KMS-11 (cell line): ENCODE results near the gene TPD52L2.

Source experiments
- H2AFZ ChIP-seq: fragments of 200-600 bp; sonication (generic); 2 replicates; pipeline ENCODE4 v1.6.1; 2016; ENCODE audit warnings: antibody characterized with exemption, mixed run types, low read depth
- H3K27ac ChIP-seq: fragments of 200-600 bp; sonication (generic); 2 replicates; pipeline ENCODE4 v1.6.1; 2016; ENCODE audit warnings: mild to moderate bottlenecking, mixed run types
- H3K27me3 ChIP-seq: fragments of 200-600 bp; sonication (generic); 2 replicates; pipeline ENCODE4 v1.6.1; 2017; ENCODE audit warnings: mild to moderate bottlenecking, low read depth, mixed run types, moderate library complexity; ENCODE audit not compliant: insufficient read depth
- H3K36me3 ChIP-seq: fragments of 200-600 bp; sonication (generic); 2 replicates; pipeline ENCODE4 v1.6.1; 2017; ENCODE audit warnings: mild to moderate bottlenecking, mixed run types; ENCODE audit not compliant: insufficient read depth
- H3K4me1 ChIP-seq: fragments of 200-600 bp; sonication (generic); 2 replicates; pipeline ENCODE4 v1.6.1; 2016; ENCODE audit warnings: mild to moderate bottlenecking, low read depth, mixed run types; ENCODE audit not compliant: poor library complexity, severe bottlenecking
- H3K4me2 ChIP-seq: fragments of 200-600 bp; sonication (generic); 2 replicates; pipeline ENCODE4 v1.7.0; 2016; ENCODE audit warnings: mild to moderate bottlenecking, mixed run types
- H3K4me3 ChIP-seq: fragments of 200-600 bp; sonication (generic); IDR thresholded peaks from 2 replicates; pipeline ENCODE4 v1.6.1; 2017; ENCODE audit warnings: low read depth, low read length, mixed read lengths; ENCODE audit not compliant: insufficient read depth
- H3K79me2 ChIP-seq: fragments of 200-600 bp; sonication (generic); 2 replicates; pipeline ENCODE4 v1.6.1; 2016; ENCODE audit warnings: low read depth, mixed run types; ENCODE audit not compliant: insufficient read depth
- H3K9ac ChIP-seq: fragments of 200-600 bp; sonication (generic); 2 replicates; pipeline ENCODE4 v1.6.1; 2016; ENCODE audit warnings: mild to moderate bottlenecking, mixed run types
- H4K20me1 ChIP-seq: fragments of 200-600 bp; sonication (generic); 2 replicates; pipeline ENCODE4 v1.6.1; 2016; ENCODE audit warnings: mild to moderate bottlenecking, mixed run types; ENCODE audit not compliant: insufficient read depth
- CTCF ChIP-seq: fragments of 200-600 bp; sonication (generic); conservative IDR thresholded peaks from 2 replicates; pipeline ENCODE4 v1.6.1; 2017; ENCODE audit warnings: low read depth, mild to moderate bottlenecking, antibody characterized with exemption, low read length, moderate library complexity, mixed read lengths

The TPD52L2 gene

GRCh38 chr20:63934271-63935068, 69.4 kb downstream of the TPD52L2 start:
- H3K9ac ChIP-seq, result no peak overlapping the region
- H3K4me1 ChIP-seq, result no peaks in the 10 kb centered on the region
- no peak overlapping the region for H2AFZ ChIP-seq
- no peak overlapping the region for H3K4me2 ChIP-seq
- no peaks in the 10 kb centered on the region for H4K20me1 ChIP-seq
- H3K27me3 ChIP-seq, result no peaks in the 10 kb centered on the region
- H3K4me3 ChIP-seq, result no peak overlapping the region
- no peaks in the 10 kb centered on the region; the same call in 1 of the 2 replicates for H3K36me3 ChIP-seq
- 0 out of 2 replicates have a peak, but pooled peaks have one; percentile 19 for TF ChIP-seq CTCF
- no peak overlapping the region for H3K27ac ChIP-seq
- no peaks in the 10 kb centered on the region for H3K79me2 ChIP-seq

DNA sequence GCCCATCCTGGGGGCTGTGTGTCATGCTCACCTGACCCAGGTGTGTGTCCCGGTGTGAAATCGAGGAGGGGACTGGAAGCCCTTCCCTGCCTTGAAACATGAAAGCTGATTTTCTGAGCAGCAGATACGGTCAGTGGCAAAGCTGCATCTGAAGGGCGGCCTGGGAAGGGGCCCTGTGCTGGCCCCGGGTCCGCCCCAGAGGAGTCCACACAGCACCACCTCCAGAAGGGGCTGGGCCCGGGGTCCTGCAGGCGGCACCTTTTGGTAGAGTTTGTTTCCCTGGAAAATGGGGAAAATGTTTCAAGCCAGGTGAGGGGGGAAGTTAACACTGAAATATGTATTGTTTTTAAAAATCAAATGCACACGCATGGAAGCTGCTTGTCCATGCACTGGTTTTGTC, 70.4 kb downstream of the TPD52L2 start:
- Histone ChIP-seq H3K4me1 (no peaks in the 10 kb centered on the region), H4K20me1 (no peaks in the 10 kb centered on the region)

GRCh38 chr20:63937596-63937995, 72.5 kb downstream of the TPD52L2 start:
- no peaks in the 10 kb centered on the region for H4K20me1 ChIP-seq
- TF ChIP-seq CTCF, result no peak
- no peaks in the 10 kb centered on the region for H3K27me3 ChIP-seq
- no peaks in the 10 kb centered on the region for H3K4me1 ChIP-seq
- H2AFZ ChIP-seq, result no peak overlapping the region
- H3K27ac ChIP-seq, result no peak overlapping the region
- H3K36me3 ChIP-seq, result no peaks in the 10 kb centered on the region; the same call in 1 of the 2 replicates
- no peak overlapping the region for H3K9ac ChIP-seq
- no peaks in the 10 kb centered on the region for H3K79me2 ChIP-seq
- H3K4me3 ChIP-seq, result no peak overlapping the region
- H3K4me2 ChIP-seq, result no peak overlapping the region

More for the DNA sequence above, 70.4 kb downstream of the TPD52L2 start:
- H3K4me2 ChIP-seq, result no peak overlapping the region
- no peak overlapping the region for H3K9ac ChIP-seq
- no peaks in the 10 kb centered on the region; the same call in 1 of the 2 replicates for H3K36me3 ChIP-seq
- H3K79me2 ChIP-seq, result no peaks in the 10 kb centered on the region
- no peak for TF ChIP-seq CTCF
- H3K27ac ChIP-seq, result no peak overlapping the region
- H2AFZ ChIP-seq, result no peak overlapping the region
- H3K27me3 ChIP-seq, result no peaks in the 10 kb centered on the region
- no peak overlapping the region for H3K4me3 ChIP-seq

DNA sequence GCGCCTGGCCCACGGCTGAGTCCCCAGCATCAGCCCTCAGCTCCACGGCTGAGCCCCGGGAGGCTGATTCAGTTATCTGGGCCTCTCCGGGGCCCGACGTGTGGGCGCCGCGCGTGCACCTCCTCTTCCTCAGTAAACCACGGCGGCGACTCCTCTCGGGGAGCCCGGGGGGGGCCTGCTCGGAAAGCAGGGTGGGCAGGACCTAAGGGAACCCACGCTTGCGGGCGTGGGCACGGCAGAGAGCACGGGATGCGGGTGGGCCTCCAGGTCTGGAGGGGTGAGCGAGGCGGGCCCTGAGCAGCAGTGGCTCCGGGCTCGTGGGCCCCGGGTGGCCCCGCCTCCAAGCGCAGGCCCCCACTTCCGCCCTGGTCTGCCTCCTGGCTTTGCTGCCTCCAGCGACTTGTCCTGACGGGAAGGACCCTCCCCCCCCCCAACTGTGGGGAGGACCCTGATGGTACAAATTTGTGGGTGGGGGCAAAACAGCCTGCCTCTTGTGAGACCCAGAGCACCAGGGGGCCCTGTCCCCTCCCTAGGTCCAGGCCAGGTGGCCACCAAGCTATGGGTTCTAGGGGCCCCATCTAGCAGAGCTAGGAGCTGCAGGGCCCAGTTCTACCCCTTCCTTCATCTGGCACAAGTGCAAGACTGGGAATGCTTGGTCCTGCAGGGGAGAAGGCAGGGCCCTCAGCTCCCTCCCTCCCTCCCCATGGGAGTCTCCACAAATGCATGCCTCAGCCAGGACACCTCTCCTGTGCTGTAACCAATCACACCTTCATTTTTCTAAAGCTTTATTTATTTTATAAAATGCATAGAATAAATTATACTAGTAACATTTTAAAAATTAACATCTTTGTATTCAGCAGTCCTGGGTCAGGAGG, 74.2 kb downstream of the TPD52L2 start:
- H3K36me3 ChIP-seq, result no peaks in the 10 kb centered on the region; the same call in 1 of the 2 replicates
- H3K4me3 ChIP-seq, result no peak overlapping the region
- H2AFZ ChIP-seq, result no peak overlapping the region
- H4K20me1 ChIP-seq, result no peaks in the 10 kb centered on the region
- H3K79me2 ChIP-seq, result no peaks in the 10 kb centered on the region
- no peaks in the 10 kb centered on the region for H3K4me1 ChIP-seq
- TF ChIP-seq CTCF, result no peak
- H3K27ac ChIP-seq, result no peak overlapping the region
- no peaks in the 10 kb centered on the region for H3K27me3 ChIP-seq
- no peak overlapping the region for H3K4me2 ChIP-seq
- H3K9ac ChIP-seq, result no peak overlapping the region
